Ascending aorta (tissue), 2 donors: ENCODE data around the gene MNX1. TPM values are rescaled to one million over a fixed set of nuclear protein-coding genes. Genes with fewer than 3 reads are reported as not detected.

ENCODE experiments used
- DNase-seq, 2 donors: peaks; one replicate each; pipeline ENCODE4 v3.0.0-alpha.2; 2019; ENCODE audit warnings: low spot score in 2 of 2
- H3K27ac ChIP-seq, 2 donors: fragments of 200-600 bp; sonication (generic); one replicate each; pipeline ENCODE4 v1.5.1; 2016 to 2017; ENCODE audit warnings: mild to moderate bottlenecking in 1 of 2
- H3K27me3 ChIP-seq: fragments of 200-600 bp; sonication (generic); one replicate; pipeline ENCODE4 v1.5.1; 2017
- H3K36me3 ChIP-seq, 2 donors: fragments of 200-600 bp; sonication (generic); one replicate each; pipeline ENCODE4 v1.5.1; 2016
- H3K4me1 ChIP-seq, 2 donors: fragments of 200-600 bp; sonication (generic); one replicate each; pipeline ENCODE4 v1.5.1; 2016 to 2017; ENCODE audit warnings: mild to moderate bottlenecking in 1 of 2
- H3K4me3 ChIP-seq, 2 donors: fragments of 200-600 bp; sonication (generic); one replicate each; pipeline ENCODE4 v1.5.1; 2016 to 2017; ENCODE audit warnings: mild to moderate bottlenecking in 1 of 2
- H3K9me3 ChIP-seq, 2 donors: fragments of 200-600 bp; sonication (generic); one replicate each; pipeline ENCODE4 v1.5.1; 2016
- CTCF ChIP-seq, 3 experiments: fragments of 200-600 bp in 2 of 3; fragments of 450-650 bp in 1 of 3; sonication (generic) in 2 of 3; IDR thresholded peaks; one replicate each; pipeline ENCODE4 v1.5.1; 2016 to 2019; ENCODE audit warnings: antibody characterized with exemption in 3 of 3, mild to moderate bottlenecking in 1 of 3, moderate library complexity in 1 of 3
- intact Hi-C: fragments of 100-400 bp; cut with DNase I; formaldehyde crosslinking; loops from one replicate; pipeline ENCODE4 v1.15.1; 2023
- total RNA-seq: library from RNA; depleted of rRNA; stranded (reverse); fragments of >200 nt; gene quantifications from one replicate; pipeline ENCODE4 v1.1.0, GENCODE V29; 2016

The MNX1 gene
- total RNA-seq, 1 donor from 2014 or later = not detected

DNA sequence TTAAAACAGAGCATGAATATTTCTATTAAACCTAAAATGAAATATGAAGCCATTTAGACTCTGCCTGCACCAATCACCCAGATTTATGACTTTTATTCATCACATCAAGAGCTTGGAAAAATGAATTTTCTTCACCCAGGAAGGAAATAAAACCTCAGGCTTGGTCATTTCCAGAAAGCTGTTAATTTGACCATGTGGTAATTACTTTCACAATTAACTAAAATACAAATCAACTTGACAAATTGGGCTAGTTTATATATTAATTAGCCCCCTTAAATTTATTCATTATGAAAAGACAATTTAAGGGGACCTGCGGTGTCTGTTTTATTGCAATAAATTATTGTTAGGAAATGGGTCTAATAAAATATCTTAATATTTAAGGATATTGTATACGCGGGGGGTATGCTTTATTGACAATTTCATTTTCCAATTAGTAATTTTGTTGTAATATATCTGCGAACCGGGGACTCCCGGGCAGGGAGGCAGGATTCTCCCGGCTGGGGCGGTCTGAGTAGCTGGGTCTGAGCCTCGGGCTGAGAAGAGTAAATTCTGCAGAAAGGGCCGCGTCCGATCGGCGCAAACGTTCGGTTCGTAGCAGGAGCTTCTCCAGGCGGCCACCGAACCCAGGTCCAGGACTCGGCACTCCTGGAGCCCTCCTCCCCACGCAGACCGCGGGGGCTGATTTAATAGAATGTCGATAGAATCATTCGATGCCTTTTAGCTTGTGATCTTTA is 9.4 kb upstream of the MNX1 start:
- intact Hi-C loops = no loop called here
- Histone ChIP-seq H3K36me3 (no peaks in the 10 kb centered on the region), H3K9me3 (no peaks in the 10 kb centered on the region), H3K4me1 (peaks cover 0 to 5% of the 10 kb centered on the region in 2 donors), H3K27me3 (peaks cover 24% of the 10 kb centered on the region), H3K4me3 (peak overlapping the region in 1 of 2 donors; percentile 33), H3K27ac (no peak overlapping the region)
- DNase-seq = no peak
- TF ChIP-seq CTCF (IDR thresholded peaks at IDR 0.05) = no peak

GRCh38 chr7:157018997-157019608 is 8.6 kb upstream of the MNX1 start:
- no peak for TF ChIP-seq CTCF (IDR thresholded peaks at IDR 0.05)
- Histone ChIP-seq H3K4me3 (no peak overlapping the region), H3K9me3 (no peaks in the 10 kb centered on the region), H3K36me3 (no peaks in the 10 kb centered on the region), H3K4me1 (peaks cover 0 to 5% of the 10 kb centered on the region in 2 donors), H3K27me3 (peaks cover 24% of the 10 kb centered on the region), H3K27ac (no peak overlapping the region)
- intact Hi-C loops = no loop called here
- no peak for DNase-seq

DNA sequence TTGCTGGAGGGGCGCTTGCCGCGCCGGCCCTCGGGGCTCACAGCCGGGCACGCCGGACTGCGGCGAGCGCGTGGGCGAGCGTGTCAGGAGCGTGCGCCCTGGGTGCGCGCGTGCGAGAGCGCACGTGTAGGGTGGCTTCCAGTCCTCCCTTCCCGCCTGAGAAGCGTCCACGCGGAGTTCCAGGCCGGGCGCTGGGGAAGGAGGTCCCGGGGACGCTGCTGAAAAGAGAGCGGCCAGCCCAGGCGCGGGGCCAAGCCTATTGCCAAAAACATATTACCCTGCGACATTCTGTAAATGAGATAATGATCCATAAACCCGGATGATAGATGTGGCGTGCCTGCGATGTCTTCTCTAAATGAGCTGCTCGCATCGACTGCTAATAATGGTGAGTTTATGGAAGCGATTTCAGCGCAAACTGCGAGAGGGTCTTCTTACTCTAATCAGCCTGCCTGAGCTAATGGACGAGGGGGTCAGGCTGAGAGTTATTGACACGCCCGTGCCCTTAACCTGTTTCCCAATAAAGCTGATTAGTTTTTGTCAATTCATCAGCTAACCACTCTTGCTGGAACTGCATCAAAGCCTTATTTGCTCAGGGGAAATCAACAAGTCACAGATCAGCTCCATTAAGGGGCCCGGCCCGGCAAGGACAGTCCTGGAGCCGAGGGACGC is 8.0 kb upstream of the MNX1 start:
- no peak for DNase-seq
- Histone ChIP-seq H3K9me3 (no peaks in the 10 kb centered on the region), H3K4me1 (peaks cover 0 to 5% of the 10 kb centered on the region in 2 donors), H3K36me3 (no peaks in the 10 kb centered on the region), H3K27ac (no peak overlapping the region), H3K27me3 (peaks cover 24% of the 10 kb centered on the region), H3K4me3 (no peak overlapping the region)
- intact Hi-C loops = no loop called here
- TF ChIP-seq CTCF (IDR thresholded peaks at IDR 0.05) = no peak

DNA sequence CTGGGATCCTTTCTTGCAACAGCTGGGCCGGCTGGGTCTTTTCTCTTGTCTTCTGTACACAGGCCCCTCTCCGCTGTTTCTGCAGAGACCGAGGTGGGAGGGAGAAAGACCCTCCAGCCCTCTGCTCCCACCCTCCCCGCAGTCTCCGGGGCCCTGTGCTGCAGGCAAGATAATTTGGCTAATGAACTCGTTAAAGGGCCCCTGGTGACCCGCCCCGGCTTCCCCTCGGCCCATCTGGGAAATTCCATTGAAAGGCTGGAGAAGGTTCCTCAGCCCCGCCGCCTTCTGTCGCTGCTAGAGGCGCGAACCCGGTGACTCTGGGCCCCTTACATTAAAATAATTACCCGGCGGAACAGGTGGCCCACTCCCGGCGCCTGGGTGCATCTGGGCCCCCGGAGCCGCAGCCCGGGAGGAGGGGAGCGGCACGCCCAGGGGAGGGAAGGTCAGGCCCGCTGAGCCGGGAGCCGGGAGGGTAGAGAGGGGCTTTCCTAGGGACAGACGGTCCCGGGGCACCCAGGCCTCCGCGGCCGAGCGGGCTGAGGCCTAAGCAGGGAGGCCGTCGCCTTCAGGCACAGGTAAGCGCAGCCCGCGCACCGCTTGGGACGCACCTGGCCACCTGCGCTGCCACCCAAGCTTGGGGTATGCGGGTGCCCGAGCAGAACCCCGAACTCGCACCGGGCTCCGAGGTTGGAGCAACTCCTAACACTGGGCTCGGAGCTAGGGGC is 7.3 kb upstream of the MNX1 start:
- Histone ChIP-seq H3K9me3 (no peaks in the 10 kb centered on the region), H3K27ac (no peak overlapping the region), H3K27me3 (peaks cover 24% of the 10 kb centered on the region), H3K4me1 (peaks cover 0 to 5% of the 10 kb centered on the region in 2 donors), H3K36me3 (no peaks in the 10 kb centered on the region), H3K4me3 (no peak overlapping the region)
- intact Hi-C loops = no loop called here
- TF ChIP-seq CTCF (IDR thresholded peaks at IDR 0.05) = no peak
- no peak for DNase-seq

DNA sequence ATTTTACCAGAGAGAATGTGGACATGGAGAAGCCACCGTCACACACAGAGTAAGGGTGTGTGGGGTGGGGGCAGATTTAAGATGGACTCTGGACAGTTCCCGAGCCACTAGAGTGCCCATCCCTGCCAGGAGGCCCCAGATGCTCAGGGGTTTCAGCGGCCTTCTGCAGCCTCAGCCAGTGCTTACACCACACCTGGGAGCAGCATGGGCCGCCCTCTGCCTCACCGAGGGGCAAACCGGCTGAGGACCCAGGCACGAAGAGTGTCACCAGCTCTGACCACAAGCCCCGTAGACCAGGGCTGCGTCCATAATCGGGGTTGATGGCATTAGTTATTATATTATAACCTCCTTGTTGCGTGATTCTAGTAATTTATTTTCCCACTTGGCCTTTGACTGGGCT is 6.7 kb upstream of the MNX1 start:
- no peak for DNase-seq
- intact Hi-C loops = no loop called here
- TF ChIP-seq CTCF (IDR thresholded peaks at IDR 0.05) = no peak

More for the DNA sequence above, 6.7 kb upstream of the MNX1 start:
- no peak overlapping the region for H3K4me3 ChIP-seq
- peaks cover 0 to 5% of the 10 kb centered on the region in 2 donors for H3K4me1 ChIP-seq
- H3K9me3 ChIP-seq = no peaks in the 10 kb centered on the region
- H3K27me3 ChIP-seq = peaks cover 24% of the 10 kb centered on the region
- H3K27ac ChIP-seq = no peak overlapping the region
- no peaks in the 10 kb centered on the region for H3K36me3 ChIP-seq
